A204.1 (cell line): ENCODE results near the gene PLAAT5.
A peak's percentile ranks its signal among the peaks of the same experiment; 100 is the strongest.
"Not testable (repeated sequence)": the region's sequence is repeated elsewhere in the genome, so short reads cannot be mapped to it uniquely, and the experiment has no call there.

ENCODE experiments used
- FAIRE-seq: peaks from 2 replicates; lab custom pipeline; 2012; peaks lifted over from hg19 to GRCh38; lab: Jason Lieb, UNC

The PLAAT5 gene

DNA sequence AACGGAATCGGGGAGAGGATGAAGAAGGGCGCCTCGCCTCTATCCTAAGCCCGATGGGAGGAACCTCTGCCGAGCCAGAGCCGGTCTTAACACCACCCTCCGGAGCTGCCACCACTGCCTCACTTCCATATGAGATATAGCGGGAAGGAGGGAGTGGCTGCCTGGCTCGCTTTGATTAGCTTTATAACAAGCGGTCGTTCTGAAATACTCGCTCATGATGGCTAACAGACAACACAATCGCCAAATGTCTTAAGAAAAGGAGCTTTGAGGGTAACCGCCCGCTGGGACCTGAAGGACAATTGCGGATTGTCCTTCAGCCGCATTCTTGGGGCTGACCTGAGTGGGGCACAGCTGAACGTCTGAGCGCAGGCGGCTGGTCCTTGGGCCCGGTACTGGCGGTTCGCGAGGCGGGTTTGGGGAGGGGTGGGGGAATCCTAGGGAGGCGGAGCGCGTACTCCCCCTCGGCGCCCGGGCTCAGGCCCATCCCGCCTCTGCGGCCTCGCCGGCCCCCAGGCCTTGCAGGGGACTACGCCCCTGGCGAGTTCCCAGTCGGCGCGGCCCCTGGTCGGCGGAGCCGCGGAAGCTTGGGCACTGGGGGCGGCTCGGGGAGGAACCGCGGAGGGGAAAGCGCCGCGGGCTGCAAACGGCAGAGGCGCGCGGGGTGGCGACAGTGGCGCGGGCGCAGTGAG is at the start of gene PLAAT5:
PLAAT5 (minus strand) TSS at position 617 of the 689 bp plus-strand sequence; CDS start at position 484, 133 bp downstream.
- no peak for FAIRE-seq

DNA sequence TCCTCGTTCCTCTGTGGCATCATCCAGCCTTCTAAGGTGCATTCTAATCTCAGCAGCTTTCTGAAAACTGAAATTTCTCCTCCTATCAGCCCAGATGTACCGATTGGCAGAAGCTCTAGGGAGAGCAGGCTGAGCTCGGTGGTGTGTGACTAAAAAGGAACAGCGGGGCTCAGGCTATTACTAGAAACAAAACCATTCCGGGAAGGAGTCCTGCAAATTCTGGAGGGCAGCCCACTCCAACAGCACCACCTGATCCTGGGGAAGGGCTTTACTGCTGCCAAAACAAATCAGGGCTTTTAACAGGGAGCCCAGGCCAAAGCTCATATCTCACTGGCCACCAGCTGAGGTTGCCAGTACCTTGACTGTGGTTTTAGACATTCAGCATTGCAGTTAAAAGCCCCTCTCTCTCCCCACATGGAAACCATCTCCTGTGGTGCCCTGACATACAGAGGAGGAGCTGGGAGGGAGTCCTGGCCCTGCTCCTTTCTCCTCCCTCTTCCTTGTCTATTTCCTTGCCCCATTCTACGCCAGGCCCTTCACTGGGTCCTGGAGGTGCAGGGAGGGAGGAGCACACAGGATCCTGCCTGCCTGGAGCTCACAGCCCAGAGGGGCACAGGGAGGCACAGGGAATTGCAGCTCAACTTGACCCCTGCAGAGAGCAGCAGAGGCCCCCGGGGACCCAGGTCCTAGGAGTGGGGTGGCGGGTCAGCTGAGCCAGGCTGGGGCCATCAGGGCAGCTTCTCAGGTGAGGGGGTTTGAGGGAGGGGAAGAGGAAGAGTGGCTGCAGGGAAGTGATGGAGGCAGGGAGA is 46.5 kb upstream of the PLAAT5 start:
- FAIRE-seq, result no peak

- FAIRE-seq, result peak; percentile 27
These were observed 45.8 kb upstream of the PLAAT5 start, which contains the start of gene PLAAT4 for GRCh38 chr11:63536669-63537292. TSS of gene PLAAT4 (plus strand) at chr11:63536808. CDS start at chr11:63536869, 61 bp downstream.

DNA sequence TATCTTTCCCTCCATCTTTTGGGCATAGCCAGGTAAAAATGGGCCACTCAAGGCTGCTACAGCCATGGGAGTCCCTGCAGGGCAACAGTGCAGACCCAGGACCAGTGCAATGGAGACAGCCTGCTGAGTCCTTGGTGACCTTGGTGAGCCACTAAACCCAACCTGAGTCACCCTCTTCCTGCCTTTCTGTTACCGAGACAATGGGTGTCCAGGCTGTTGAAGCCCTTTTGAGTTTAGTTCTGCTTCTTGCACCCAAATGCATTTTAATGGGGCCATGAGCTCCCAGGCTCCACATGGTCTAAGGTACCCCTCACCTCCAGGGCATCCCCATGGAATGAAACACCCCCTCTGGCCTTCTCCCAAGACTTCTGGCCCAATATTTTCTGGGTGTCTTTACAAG is 44.8 kb upstream of the PLAAT5 start:
- FAIRE-seq, result no peak

DNA sequence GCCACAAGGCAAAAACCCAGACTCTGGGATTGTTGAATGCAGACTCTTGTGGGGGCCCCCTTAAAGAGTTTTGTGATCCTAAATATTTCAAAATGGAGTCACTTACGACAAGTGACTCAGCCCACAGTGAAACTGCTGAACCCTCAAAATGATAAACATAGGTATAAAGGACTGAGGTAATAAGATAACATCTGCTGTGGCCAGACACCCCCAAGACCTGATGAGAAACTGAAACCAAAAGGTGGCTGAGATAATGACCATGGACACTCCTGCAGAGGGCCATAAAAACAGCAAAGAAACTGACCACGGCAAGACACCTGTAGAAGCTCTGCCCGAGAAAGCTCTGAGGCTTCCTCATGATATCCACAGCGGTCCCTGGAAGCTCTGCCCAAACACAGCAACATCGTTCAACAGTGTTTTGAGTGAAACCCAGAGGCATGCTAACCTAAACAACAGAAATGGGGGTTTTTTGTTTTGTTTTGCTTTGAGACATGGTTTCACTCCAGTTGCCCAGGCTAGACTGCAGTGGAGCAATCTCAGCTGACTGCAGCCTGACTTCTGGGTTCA is 44.0 kb upstream of the PLAAT5 start:
- no peak for FAIRE-seq

DNA sequence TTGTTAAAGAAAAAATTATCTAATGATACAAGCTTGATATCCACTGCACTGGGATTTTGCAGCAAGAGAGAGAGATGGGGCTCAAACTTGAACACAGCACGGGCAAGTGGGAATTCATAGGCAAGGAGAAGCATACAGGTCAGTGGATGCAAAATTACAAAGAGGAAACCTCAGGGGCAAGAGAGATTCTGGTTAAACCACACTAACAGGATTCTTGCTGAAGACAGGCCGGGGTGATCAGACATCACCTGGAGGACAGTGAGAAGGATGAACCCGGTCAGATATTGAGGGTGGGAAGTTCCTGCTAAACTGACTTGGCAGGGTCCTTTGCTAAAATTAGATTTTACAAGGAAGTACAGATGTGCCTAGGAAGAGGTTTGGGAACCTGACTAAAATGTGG is 43.1 kb upstream of the PLAAT5 start:
- no peak for FAIRE-seq

GRCh38 chr11:63532799-63533475 is 42.0 kb upstream of the PLAAT5 start:
- no peak for FAIRE-seq

GRCh38 chr11:63532117-63532516 is 41.1 kb upstream of the PLAAT5 start:
- FAIRE-seq, result no peak

- FAIRE-seq, result not testable (repeated sequence)
These were observed 40.3 kb upstream of the PLAAT5 start for GRCh38 chr11:63531074-63531792.

GRCh38 chr11:63530021-63530420 is 39.1 kb upstream of the PLAAT5 start:
- FAIRE-seq, result no peak

GRCh38 chr11:63529373-63529772 is 38.4 kb upstream of the PLAAT5 start:
- not testable (repeated sequence) for FAIRE-seq

DNA sequence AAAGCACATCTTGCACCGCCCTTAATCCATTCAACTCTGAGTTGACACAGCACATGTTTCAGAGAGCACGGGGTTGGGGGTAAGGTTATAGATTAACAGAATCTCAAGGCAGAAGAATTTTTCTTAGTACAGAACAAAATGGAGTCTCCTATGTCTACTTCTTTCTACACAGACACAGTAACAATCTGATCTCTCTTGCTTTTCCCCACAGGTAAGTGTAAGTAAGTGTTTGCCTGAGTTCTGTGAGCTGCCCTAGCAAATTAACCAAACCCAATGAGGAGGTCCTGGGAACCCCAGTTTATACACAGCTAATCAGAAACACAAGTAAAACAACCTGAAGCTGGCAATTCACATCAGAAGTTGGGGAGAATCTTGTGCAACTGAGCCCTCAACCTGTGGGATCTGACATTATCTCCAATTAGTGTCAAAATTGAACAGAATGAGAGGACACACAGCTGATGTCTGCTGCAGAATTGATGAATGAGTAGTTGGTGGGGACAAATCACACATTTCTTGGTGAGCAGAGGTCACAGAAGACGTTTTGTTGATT is 37.8 kb upstream of the PLAAT5 start:
- not testable (repeated sequence) for FAIRE-seq

DNA sequence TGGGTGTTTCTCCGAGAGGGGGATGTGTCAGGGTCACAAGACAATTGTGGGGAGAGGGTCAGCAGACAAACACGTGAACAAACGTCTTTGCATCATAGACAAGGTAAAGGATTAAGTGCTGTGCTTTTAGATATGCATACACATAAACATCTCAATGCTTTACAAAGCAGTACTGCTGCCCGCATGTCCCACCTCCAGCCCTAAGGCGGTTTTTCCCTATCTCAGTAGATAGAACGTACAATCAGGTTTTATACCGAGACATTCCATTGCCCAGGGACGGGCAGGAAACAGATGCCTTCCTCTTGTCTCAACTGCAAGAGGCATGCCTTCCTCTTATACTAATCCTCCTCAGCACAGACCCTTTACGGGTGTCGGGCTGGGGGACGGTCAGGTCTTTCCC is 37.2 kb upstream of the PLAAT5 start:
- FAIRE-seq, result not testable (repeated sequence)

DNA sequence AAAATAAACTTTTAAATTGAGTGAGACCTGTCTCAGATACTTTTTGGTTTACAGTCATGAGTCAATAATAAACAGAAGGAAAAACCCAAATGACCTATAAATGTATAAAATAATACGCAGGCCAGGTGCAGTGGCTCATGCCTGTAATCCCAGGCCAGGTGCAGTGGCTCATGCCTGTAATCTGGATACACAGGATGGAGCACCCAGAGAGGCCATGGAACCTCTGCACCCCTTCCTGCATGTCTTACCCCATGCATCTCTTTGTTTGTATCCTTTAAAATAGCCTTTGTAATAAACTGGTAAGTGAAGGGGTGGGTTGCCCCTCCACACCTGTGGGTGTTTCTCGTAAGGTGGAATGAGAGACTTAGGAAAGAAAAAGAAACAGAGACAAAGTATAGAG is 36.7 kb upstream of the PLAAT5 start:
- no peak for FAIRE-seq

DNA sequence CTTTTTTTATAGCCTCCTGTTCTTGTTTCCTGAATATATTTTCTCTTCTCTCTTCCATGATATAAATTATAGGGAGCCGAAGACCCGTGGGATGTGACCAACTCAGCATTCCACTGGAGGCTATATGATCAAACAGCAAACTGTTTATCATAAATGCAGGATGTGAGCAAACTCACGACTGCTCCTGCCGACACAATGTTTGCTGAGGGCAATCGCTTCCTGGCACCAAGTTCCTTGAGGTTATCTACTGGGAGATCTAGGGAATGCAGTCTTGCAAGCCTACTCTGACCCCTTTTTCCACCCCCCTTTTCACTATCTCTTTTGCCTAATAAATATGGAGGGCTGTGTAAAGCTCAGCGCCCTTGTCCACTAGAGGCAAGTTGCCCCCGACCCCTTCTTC is 32.2 kb upstream of the PLAAT5 start:
- FAIRE-seq, result no peak

GRCh38 chr11:63521896-63522295 is 30.9 kb upstream of the PLAAT5 start:
- FAIRE-seq, result no peak

DNA sequence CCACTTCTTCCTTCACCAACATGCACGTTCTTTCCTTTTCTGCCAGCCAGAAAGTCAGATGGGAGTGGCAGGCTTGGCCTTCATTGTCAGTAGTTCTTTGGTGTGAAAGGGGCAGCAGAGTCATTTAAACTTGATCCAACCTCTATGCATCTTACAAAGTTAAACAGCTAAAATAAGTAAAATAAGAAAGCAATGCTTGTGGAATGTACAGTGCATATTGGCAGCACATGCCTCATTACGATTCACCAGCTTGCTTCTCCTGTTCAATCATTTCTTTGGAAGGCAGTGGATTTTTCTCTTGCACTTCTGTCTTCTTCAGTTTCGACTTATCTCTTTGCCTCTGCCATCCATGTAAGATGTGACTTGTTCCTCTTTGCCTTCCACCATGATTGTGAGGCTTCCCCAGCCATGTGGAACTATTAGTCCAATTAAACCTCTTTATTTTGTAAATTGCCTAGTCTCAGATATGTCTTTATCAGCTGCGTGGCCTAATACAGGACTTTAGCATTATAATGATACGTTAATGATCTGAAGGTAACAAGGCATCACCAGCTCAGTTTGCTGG is 29.7 kb upstream of the PLAAT5 start:
- FAIRE-seq, result no peak

GRCh38 chr11:63518548-63518947 is 27.6 kb upstream of the PLAAT5 start:
- FAIRE-seq, result no peak

DNA sequence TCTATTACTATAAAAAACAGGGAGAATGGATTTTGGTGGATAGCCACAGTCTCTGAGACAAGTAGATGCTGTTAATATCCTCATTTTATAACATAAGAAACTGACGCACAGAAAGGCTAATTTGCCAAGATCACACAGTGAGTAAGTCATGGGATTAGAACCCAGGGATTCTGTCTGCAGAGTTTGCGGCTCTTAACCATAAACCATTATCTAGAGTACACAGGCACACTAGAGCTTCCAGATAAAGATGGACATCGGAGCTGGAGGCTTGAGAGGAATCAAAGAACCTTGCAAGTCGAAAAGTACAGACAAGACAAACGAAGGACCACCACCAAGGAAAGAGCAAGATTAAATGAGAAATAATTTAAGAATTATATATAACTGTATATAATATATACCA is 26.2 kb upstream of the PLAAT5 start:
- FAIRE-seq, result no peak

GRCh38 chr11:63516109-63516508 is 25.1 kb upstream of the PLAAT5 start:
- FAIRE-seq, result no peak

GRCh38 chr11:63512816-63513215 is 21.8 kb upstream of the PLAAT5 start:
- no peak for FAIRE-seq
